A204.1 (cell line): ENCODE results near the gene ABHD15.

Experiments
- FAIRE-seq: peaks from 2 replicates; lab custom pipeline; 2012; peaks lifted over from hg19 to GRCh38; lab: Jason Lieb, UNC

The ABHD15 gene

GRCh38 chr17:29514792-29515191 is 52.0 kb downstream of the ABHD15 start:
- no peak for FAIRE-seq

- FAIRE-seq, result no peak
Observed at GRCh38 chr17:29510953-29511352, 55.9 kb downstream of the ABHD15 start.
